Osteoblast (primary cell): Measurements from ENCODE around the gene NAIF1. TPM values are rescaled to one million over a fixed set of nuclear protein-coding genes. Genes with fewer than 3 reads are reported as not detected.

ENCODE experiments used
- DNase-seq: peaks from one replicate; pipeline ENCODE4 v3.0.0; 2011; ENCODE audit warnings: low spot score, mixed read lengths; ENCODE audit not compliant: insufficient read length; ENCODE audit errors: missing footprints
- H2AFZ ChIP-seq: 2 replicates; pipeline ENCODE4 v1.6.0; 2011; ENCODE audit warnings: mild to moderate bottlenecking, low read length
- H3K27ac ChIP-seq: 2 replicates; pipeline ENCODE4 v1.5.1; 2011; ENCODE audit warnings: mild to moderate bottlenecking, low read depth, low read length, moderate library complexity
- H3K27me3 ChIP-seq: 2 replicates; pipeline ENCODE4 v1.6.0; 2012; ENCODE audit warnings: mild to moderate bottlenecking, control low read depth, inconsistent platforms, low read length, moderate library complexity; ENCODE audit not compliant: insufficient read depth
- H3K36me3 ChIP-seq: 2 replicates; pipeline ENCODE4 v1.5.1; 2011; ENCODE audit warnings: mild to moderate bottlenecking, low read length, control low read depth, moderate library complexity; ENCODE audit not compliant: insufficient read depth
- H3K4me1 ChIP-seq: 2 replicates; pipeline ENCODE4 v1.5.1; 2011; ENCODE audit warnings: mild to moderate bottlenecking, low read length, control low read depth, moderate library complexity; ENCODE audit not compliant: insufficient read depth
- H3K4me2 ChIP-seq: 2 replicates; pipeline ENCODE4 v1.6.0; 2011; ENCODE audit warnings: mild to moderate bottlenecking, low read length; ENCODE audit not compliant: insufficient read depth
- H3K4me3 ChIP-seq: fragments of 200-600 bp; sonication (generic); 3 replicates; pipeline ENCODE4 v1.5.1; 2012; ENCODE audit warnings: mild to moderate bottlenecking, low read length, inconsistent platforms; ENCODE audit not compliant: insufficient read depth
- H3K79me2 ChIP-seq: 2 replicates; pipeline ENCODE4 v1.6.0; 2012; ENCODE audit warnings: mild to moderate bottlenecking, low read length, control low read depth, inconsistent platforms; ENCODE audit not compliant: insufficient read depth
- H3K9me3 ChIP-seq: 2 replicates; pipeline ENCODE4 v1.5.1; 2011; ENCODE audit warnings: low read depth, low read length, control low read depth
- H4K20me1 ChIP-seq: 2 replicates; pipeline ENCODE4 v1.6.0; 2012; ENCODE audit warnings: mild to moderate bottlenecking, low read length, control low read depth; ENCODE audit not compliant: insufficient read depth
- total RNA-seq: library from RNA; depleted of rRNA; stranded (reverse); fragments of >200 nt; gene quantifications from 2 replicates; pipeline ENCODE4 v1.2.3, GENCODE V29; 2012
- TF ChIP-seq, protein P1 (sequence below): IDR thresholded peaks from 2 replicates; pipeline ENCODE4 v1.5.1; 2011; ENCODE audit warnings: mild to moderate bottlenecking, low read depth, low read length, moderate library complexity; ENCODE audit errors: extremely low read depth

The NAIF1 gene
- total RNA-seq, 1 donor: 10.1 TPM

DNA sequence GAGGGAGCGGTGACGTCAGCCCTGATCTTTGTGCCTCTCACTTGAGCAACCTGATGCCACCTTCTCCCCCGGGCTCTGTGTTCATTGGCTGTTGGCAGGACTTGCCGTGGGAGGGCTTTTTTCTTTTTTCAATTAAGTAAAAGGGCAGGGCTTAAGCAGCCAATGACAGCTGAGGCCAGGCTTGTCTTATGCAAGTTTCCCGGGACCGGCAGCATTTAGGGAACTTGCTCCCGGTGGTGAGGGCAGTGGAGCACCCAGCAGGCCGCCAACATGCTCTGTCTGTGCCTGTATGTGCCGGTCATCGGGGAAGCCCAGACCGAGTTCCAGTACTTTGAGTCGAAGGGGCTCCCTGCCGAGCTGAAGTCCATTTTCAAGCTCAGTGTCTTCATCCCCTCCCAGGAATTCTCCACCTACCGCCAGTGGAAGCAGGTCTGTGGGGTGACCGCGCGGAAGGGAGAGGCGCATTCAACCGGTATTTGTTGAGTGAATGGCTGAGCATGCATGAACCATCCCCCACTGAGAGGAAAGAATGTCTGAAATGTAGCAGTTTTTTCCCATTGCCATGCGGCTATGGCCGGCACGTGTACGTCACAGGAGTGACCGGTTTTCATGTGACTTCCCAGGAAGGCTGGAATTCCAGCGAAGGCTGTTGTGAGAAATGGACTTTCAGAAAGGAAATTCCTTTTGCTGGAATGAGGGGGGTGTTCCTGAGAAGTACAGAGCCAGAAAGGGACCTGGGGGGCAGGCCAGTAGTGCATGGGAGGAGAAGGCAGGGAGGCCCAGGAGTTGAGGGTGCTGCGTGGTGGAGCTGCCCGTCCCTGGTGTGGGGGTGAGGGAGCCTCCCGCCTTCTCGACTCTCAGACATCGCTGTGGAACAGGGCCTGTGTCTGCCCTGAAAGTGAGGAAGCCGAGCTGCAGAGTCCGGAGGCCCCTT lies 31.4 kb upstream of the NAIF1 start:
- Histone ChIP-seq H4K20me1 (peaks cover 5% of the 10 kb centered on the region), H3K36me3 (peaks cover 29% of the 10 kb centered on the region), H3K4me3 (peak overlapping the region; percentile 76), H3K4me2 (peak overlapping the region; percentile 86), H3K27ac (peak overlapping the region; percentile 99), H3K27me3 (no peaks in the 10 kb centered on the region), H2AFZ (peak overlapping the region; percentile 19), H3K4me1 (peaks cover 41% of the 10 kb centered on the region), H3K79me2 (peaks cover 81% of the 10 kb centered on the region), H3K9me3 (no peaks in the 10 kb centered on the region)
- peak; percentile 95 for DNase-seq
- TF ChIP-seq, protein P1, sequence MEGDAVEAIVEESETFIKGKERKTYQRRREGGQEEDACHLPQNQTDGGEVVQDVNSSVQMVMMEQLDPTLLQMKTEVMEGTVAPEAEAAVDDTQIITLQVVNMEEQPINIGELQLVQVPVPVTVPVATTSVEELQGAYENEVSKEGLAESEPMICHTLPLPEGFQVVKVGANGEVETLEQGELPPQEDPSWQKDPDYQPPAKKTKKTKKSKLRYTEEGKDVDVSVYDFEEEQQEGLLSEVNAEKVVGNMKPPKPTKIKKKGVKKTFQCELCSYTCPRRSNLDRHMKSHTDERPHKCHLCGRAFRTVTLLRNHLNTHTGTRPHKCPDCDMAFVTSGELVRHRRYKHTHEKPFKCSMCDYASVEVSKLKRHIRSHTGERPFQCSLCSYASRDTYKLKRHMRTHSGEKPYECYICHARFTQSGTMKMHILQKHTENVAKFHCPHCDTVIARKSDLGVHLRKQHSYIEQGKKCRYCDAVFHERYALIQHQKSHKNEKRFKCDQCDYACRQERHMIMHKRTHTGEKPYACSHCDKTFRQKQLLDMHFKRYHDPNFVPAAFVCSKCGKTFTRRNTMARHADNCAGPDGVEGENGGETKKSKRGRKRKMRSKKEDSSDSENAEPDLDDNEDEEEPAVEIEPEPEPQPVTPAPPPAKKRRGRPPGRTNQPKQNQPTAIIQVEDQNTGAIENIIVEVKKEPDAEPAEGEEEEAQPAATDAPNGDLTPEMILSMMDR: no peak

- Histone ChIP-seq H3K36me3 (peaks cover 20% of the 10 kb centered on the region), H3K4me2 (peak overlapping the region; percentile 86), H3K4me3 (peak overlapping the region; percentile 76), H3K27ac (peak overlapping the region; percentile 99), H3K4me1 (peaks cover 49% of the 10 kb centered on the region), H3K9me3 (no peaks in the 10 kb centered on the region), H3K27me3 (no peaks in the 10 kb centered on the region), H3K79me2 (peaks cover 81% of the 10 kb centered on the region), H2AFZ (no peak overlapping the region), H4K20me1 (peaks cover 5% of the 10 kb centered on the region)
- TF ChIP-seq, protein P1: no peak
- DNase-seq: peak; percentile 45
These were observed 30.6 kb upstream of the NAIF1 start for GRCh38 chr9:128097543-128098296.

DNA sequence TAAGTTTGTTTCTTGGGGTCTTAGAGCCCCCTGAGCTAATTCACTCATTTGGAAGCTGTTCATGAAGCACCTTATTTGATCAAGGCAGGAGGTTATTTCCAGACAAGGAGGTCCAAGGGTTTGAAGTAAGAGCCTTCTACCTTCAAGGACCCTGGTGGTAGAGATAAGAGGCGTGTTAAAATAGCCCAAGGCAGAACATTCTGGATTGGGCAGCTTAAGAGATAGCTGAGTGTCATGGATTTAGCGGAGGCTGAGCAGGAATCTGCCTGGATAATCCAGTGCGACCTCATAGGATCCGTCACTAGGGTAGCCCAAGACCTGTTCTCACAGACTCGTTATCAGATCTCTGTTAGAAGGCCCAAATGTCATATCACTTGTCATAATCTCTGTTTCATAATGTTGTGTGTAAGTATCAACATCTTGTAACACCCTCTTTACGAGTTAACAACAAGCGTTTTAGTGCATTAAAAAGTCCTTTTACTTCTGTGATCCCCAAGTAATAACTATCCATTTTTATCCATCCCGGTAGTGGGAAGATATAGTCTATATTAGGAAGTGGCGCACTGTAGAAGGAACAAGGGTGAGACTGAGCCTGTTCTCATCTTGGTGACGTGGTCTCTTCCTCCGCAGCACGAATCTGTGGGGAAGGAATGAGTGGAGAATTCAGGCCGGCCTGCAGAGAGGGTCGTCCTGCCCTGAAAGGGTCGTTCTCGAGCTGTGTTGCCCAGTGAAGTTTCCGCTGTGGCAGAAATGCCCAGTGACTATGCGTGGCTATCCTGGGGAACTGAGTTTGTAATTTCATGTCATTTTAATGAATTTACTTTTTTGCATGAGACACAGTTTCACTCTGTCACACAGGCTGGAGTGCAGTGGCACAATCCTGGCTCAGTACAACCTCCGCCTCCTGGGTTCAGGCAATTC lies 29.8 kb upstream of the NAIF1 start:
- H3K9me3 ChIP-seq: no peaks in the 10 kb centered on the region
- H3K4me3 ChIP-seq: no peak overlapping the region
- peak overlapping the region; percentile 99 for H3K27ac ChIP-seq
- no peak overlapping the region for H3K4me2 ChIP-seq
- H4K20me1 ChIP-seq: peaks cover 5% of the 10 kb centered on the region
- H2AFZ ChIP-seq: no peak overlapping the region
- DNase-seq: peak; percentile 38
- H3K4me1 ChIP-seq: peaks cover 58% of the 10 kb centered on the region
- H3K79me2 ChIP-seq: peaks cover 81% of the 10 kb centered on the region
- H3K36me3 ChIP-seq: peaks cover 12% of the 10 kb centered on the region
- TF ChIP-seq, protein P1: no peak
- no peaks in the 10 kb centered on the region for H3K27me3 ChIP-seq
